SK-N-SH (cell line): Measurements from ENCODE around the gene CLDN9. TPM values are rescaled to one million over a fixed set of nuclear protein-coding genes. Genes with fewer than 3 reads are reported as not detected.
A peak's percentile ranks its signal among the peaks of the same experiment; 100 is the strongest.

Source experiments
- CTCF ChIA-PET: fragments of 300-600, 350-600 bp; formaldehyde crosslinking; extraction: SDS; loops from one replicate; lab custom pipeline; 2021; lab: Yijun Ruan, JAX
- POLR2A ChIA-PET: fragments of 350-600 bp; sonication (Branson Sonifier 250); formaldehyde crosslinking; extraction: SDS; loops from one replicate; lab custom pipeline; 2020; ENCODE audit warnings: antibody characterized with exemption, inconsistent platforms; lab: Yijun Ruan, JAX
- DNase-seq: peaks from one replicate; pipeline ENCODE4 v3.0.0; 2012
- H2AFZ ChIP-seq: fragments of 200-600 bp; sonication (generic); 2 replicates; pipeline ENCODE4 v1.8.1; 2016; ENCODE audit warnings: antibody characterized with exemption, mild to moderate bottlenecking, low read depth
- H3F3A ChIP-seq: fragments of 200-600 bp; sonication (generic); replicated peaks from 2 replicates; pipeline ENCODE3; 2016; ENCODE audit warnings: antibody characterized with exemption, mild to moderate bottlenecking; ENCODE audit not compliant: insufficient read depth
- H3K27ac ChIP-seq, 2 experiments: fragments of 200-500 bp in 1 of 2; fragments of 200-600 bp in 1 of 2; sonication (Bioruptor generic) in 1 of 2; sonication (generic), shearing (Covaris generic) in 1 of 2; 2 replicates each; pipeline versions ENCODE4 v1.5.1 to v1.6.1; 2014 to 2016; ENCODE audit warnings: low read depth in 2 of 2, inconsistent platforms in 1 of 2, low read length in 1 of 2, mild to moderate bottlenecking in 1 of 2, mixed read lengths in 1 of 2
- H3K27me3 ChIP-seq: fragments of 200-600 bp; sonication (generic), shearing (Covaris generic); 2 replicates; pipeline ENCODE4 v1.6.1; 2016; ENCODE audit warnings: mixed run types; ENCODE audit not compliant: insufficient read depth
- H3K36me3 ChIP-seq, 2 experiments: fragments of 200-500 bp in 1 of 2; fragments of 200-600 bp in 1 of 2; sonication (Bioruptor generic) in 1 of 2; sonication (generic) in 1 of 2; replicated peaks in 1 of 2; 2 replicates each; pipeline versions ENCODE3 to v1.5.1; 2014 to 2016; ENCODE audit warnings: low read length in 1 of 2, mild to moderate bottlenecking in 1 of 2; ENCODE audit not compliant: insufficient read depth in 2 of 2, control insufficient read depth in 1 of 2
- H3K4me1 ChIP-seq, 2 experiments: fragments of 200-500 bp in 1 of 2; fragments of 200-600 bp in 1 of 2; sonication (Bioruptor generic) in 1 of 2; sonication (generic), shearing (Covaris generic) in 1 of 2; 2 replicates each; pipeline versions ENCODE4 v1.5.1 to v1.6.1; 2014 to 2016; ENCODE audit warnings: low read depth in 1 of 2, low read length in 1 of 2, mixed run types in 1 of 2; ENCODE audit not compliant: insufficient read depth in 2 of 2, control insufficient read depth in 1 of 2
- H3K4me2 ChIP-seq: fragments of 200-600 bp; sonication (generic), shearing (Covaris generic); 2 replicates; pipeline ENCODE4 v1.6.1; 2017; ENCODE audit warnings: mixed run types
- H3K4me3 ChIP-seq, 2 experiments: fragments of 200-500 bp in 1 of 2; fragments of 200-600 bp in 1 of 2; sonication (Bioruptor generic) in 1 of 2; sonication (generic), shearing (Covaris generic) in 1 of 2; 2 replicates each; pipeline versions ENCODE4 v1.5.1 to v1.8.1; 2014 to 2016; ENCODE audit warnings: low read depth in 2 of 2, inconsistent platforms in 1 of 2, low read length in 1 of 2, mild to moderate bottlenecking in 1 of 2, mixed read lengths in 1 of 2, moderate library complexity in 1 of 2
- H3K79me2 ChIP-seq: fragments of 200-600 bp; sonication (generic); 2 replicates; pipeline ENCODE4 v1.8.1; 2017; ENCODE audit warnings: mild to moderate bottlenecking; ENCODE audit not compliant: insufficient read depth
- H3K9ac ChIP-seq: fragments of 200-600 bp; sonication (generic); 2 replicates; pipeline ENCODE4 v1.6.1; 2017; ENCODE audit warnings: mixed run types
- H3K9me2 ChIP-seq: fragments of 200-600 bp; sonication (generic); 2 replicates; pipeline ENCODE4 v1.6.1; 2017; ENCODE audit warnings: mixed run types
- H3K9me3 ChIP-seq: fragments of 200-600 bp; sonication (generic); 2 replicates; pipeline ENCODE4 v1.6.1; 2017; ENCODE audit warnings: mixed run types, mild to moderate bottlenecking, moderate library complexity
- H4K20me1 ChIP-seq: fragments of 200-600 bp; sonication (generic); 2 replicates; pipeline ENCODE4 v1.6.1; 2017; ENCODE audit warnings: mild to moderate bottlenecking, mixed run types; ENCODE audit not compliant: insufficient read depth
- EP300 ChIP-seq, 2 experiments: IDR thresholded peaks; 2 replicates each; pipeline versions ENCODE4 v1.4.0 to v1.6.1; 2012; ENCODE audit warnings: borderline replicate concordance in 1 of 2, low read depth in 1 of 2, low read length in 1 of 2
- FOSL2 ChIP-seq: IDR thresholded peaks from 2 replicates; pipeline ENCODE4 v1.4.0; 2012; ENCODE audit warnings: low read depth, mild to moderate bottlenecking, moderate library complexity, borderline replicate concordance
- FOXJ3 ChIP-seq: sonication (generic); formaldehyde crosslinking; IDR thresholded peaks from 2 replicates; pipeline ENCODE4 v1.5.1; 2020; ENCODE audit warnings: mild to moderate bottlenecking, missing genetic modification reagents
- REST ChIP-seq: IDR thresholded peaks from 2 replicates; pipeline ENCODE4 v1.6.1; 2012; ENCODE audit warnings: mild to moderate bottlenecking, low read depth, low read length, moderate library complexity
- RXRA ChIP-seq: IDR thresholded peaks from 2 replicates; pipeline ENCODE4 v1.4.0; 2012; ENCODE audit warnings: low read depth, mild to moderate bottlenecking, borderline replicate concordance
- USF2 ChIP-seq: fragments of 150-350 bp; IDR thresholded peaks from 2 replicates; pipeline ENCODE4 v1.6.1; 2017; ENCODE audit warnings: antibody characterized with exemption, low read length, low read depth, borderline replicate concordance
- WGBS: methylation state at CpG from one replicate; pipeline ENCODE4 v1.1.6; 2017; ENCODE audit warnings: low lambda C conversion rate; 5-methylcytosine and 5-hydroxymethylcytosine counted together
- polyA plus RNA-seq, 3 experiments: library from polyadenylated mRNA; depleted of rRNA; stranded (reverse); fragments of >200 nt; gene quantifications; 2 replicates each; pipeline ENCODE4 v1.2.3, GENCODE V29; 2012

Gene CLDN9
- polyA plus RNA-seq, 1 of the 3 experiments (the other 2 are of a cell fraction), result 0.08 TPM

GRCh38 chr16:3056336-3057180 is 43.8 kb downstream of the CLDN9 start:
- WGBS, result 92% methylated on average over 17 of the region's 19 CpGs
- no peak overlapping the region for H3K27ac ChIP-seq
- no peak overlapping the region for H3K4me2 ChIP-seq
- DNase-seq, result no peak
- H4K20me1 ChIP-seq, result no peaks in the 10 kb centered on the region
- no peak overlapping the region for H3K9ac ChIP-seq
- H2AFZ ChIP-seq, result no peak overlapping the region
- H3F3A ChIP-seq, result no peaks in the 10 kb centered on the region
- CTCF ChIA-PET, result interaction anchor here (0.6 to 1.3 kb wide), 6 partner anchors 21 to 106 kb away, joined by 3 to 4 read pairs (median 3); no protein-coding TSS in a partner anchor
- H3K36me3 ChIP-seq, result no peaks in the 10 kb centered on the region
- no peaks in the 10 kb centered on the region for H3K9me2 ChIP-seq
- POLR2A ChIA-PET, result no interaction called here
- H3K4me3 ChIP-seq, result no peak overlapping the region
- no peak for TF ChIP-seq RXRA
- no peak for TF ChIP-seq FOSL2
- no peak for TF ChIP-seq EP300 (IDR thresholded peaks at IDR 0.05; ENCODE audit: borderline replicate concordance in 1 of 2, low read depth in 1 of 2, low read length in 1 of 2)
- TF ChIP-seq REST, result no peak
- H3K27me3 ChIP-seq, result no peaks in the 10 kb centered on the region
- H3K9me3 ChIP-seq, result no peaks in the 10 kb centered on the region
- H3K4me1 ChIP-seq, result peaks cover 0 to 12% of the 10 kb centered on the region in 2 experiments; a peak in 1 of 4 replicates
- no peaks in the 10 kb centered on the region for H3K79me2 ChIP-seq

- no peaks in the 10 kb centered on the region for H3K9me2 ChIP-seq
- no peaks in the 10 kb centered on the region for H3K27me3 ChIP-seq
- no peaks in the 10 kb centered on the region for H4K20me1 ChIP-seq
- no peak overlapping the region for H3K27ac ChIP-seq
- H2AFZ ChIP-seq, result no peak overlapping the region
- H3K36me3 ChIP-seq, result no peaks in the 10 kb centered on the region
- H3F3A ChIP-seq, result no peaks in the 10 kb centered on the region
- WGBS, result 96% methylated on average over 21 of the region's 22 CpGs
- H3K79me2 ChIP-seq, result no peaks in the 10 kb centered on the region
- ChIA-PET POLR2A (no interaction called here), CTCF (interaction anchor here (0.9 to 4.1 kb wide), 17 partner anchors 10 to 91 kb away, joined by 3 to 63 read pairs (median 11); partner anchors contain the start of genes MMP25 and ZSCAN10)
- no peak for DNase-seq
- peak overlapping the region in 1 of 2 experiments; percentile 87; a peak in 2 of 4 replicates for H3K4me3 ChIP-seq
- H3K9me3 ChIP-seq, result no peaks in the 10 kb centered on the region
- H3K9ac ChIP-seq, result no peak overlapping the region
- TF ChIP-seq USF2, result no peak
- no peak for TF ChIP-seq FOXJ3 (CRISPR knock-in tag)
- peak overlapping the region; percentile 99 for H3K4me2 ChIP-seq
- peaks cover 0 to 12% of the 10 kb centered on the region in 2 experiments; a peak in 1 of 4 replicates for H3K4me1 ChIP-seq
Observed at GRCh38 chr16:3057181-3058138, 44.7 kb downstream of the CLDN9 start.
